AG04449 (cell line): ENCODE results near the gene PPP1R13B.

Experiments used
- CTCF ChIA-PET: fragments of 350-600 bp; formaldehyde crosslinking; extraction: SDS; loops from one replicate; lab custom pipeline; 2021; ENCODE audit warnings: antibody characterized with exemption; lab: Yijun Ruan, JAX
- POLR2A ChIA-PET: fragments of 400-600, 350-600 bp; formaldehyde crosslinking; extraction: SDS; loops from one replicate; lab custom pipeline; 2020; ENCODE audit warnings: antibody characterized with exemption, inconsistent platforms; lab: Yijun Ruan, JAX
- DNase-seq: peaks from one replicate; pipeline ENCODE4 v3.0.0-alpha.2; 2010; ENCODE audit warnings: low read depth, low spot score
- H3K4me3 ChIP-seq: 2 replicates; pipeline ENCODE4 v1.5.1; 2011; ENCODE audit warnings: low read depth, mild to moderate bottlenecking, control low read depth, low read length
- TF ChIP-seq, protein P1 (sequence below): IDR thresholded peaks from one replicate; pipeline ENCODE4 v1.5.1; 2011; ENCODE audit warnings: mild to moderate bottlenecking, moderate library complexity, low read length, control low read depth, inconsistent platforms; ENCODE audit not compliant: insufficient read depth; ENCODE audit errors: missing control alignments

The PPP1R13B gene

DNA sequence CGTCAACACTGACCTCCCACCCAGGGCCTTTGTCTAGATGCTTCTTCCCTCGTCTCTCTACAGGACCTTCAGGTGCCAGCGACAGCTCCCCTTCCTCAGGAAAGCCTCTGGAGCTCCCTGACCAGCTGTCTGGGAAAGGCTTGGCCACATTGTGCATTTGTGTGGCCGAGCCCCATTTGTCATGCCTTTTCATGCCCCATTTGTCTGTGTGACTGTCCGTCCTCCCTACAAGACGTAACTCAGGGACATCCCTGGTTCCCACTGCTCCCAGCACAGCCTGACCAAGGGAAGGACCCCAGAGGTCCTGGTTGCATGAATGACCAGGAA, 107.9 kb downstream of the PPP1R13B start:
- no peak for DNase-seq
- ChIA-PET POLR2A (no interaction called here), CTCF (interaction anchor here (0.8 kb wide), 1 partner anchor 184 kb away, joined by 3 read pairs; no protein-coding TSS in a partner anchor)
- H3K4me3 ChIP-seq, result no peak overlapping the region
- TF ChIP-seq, protein P1, sequence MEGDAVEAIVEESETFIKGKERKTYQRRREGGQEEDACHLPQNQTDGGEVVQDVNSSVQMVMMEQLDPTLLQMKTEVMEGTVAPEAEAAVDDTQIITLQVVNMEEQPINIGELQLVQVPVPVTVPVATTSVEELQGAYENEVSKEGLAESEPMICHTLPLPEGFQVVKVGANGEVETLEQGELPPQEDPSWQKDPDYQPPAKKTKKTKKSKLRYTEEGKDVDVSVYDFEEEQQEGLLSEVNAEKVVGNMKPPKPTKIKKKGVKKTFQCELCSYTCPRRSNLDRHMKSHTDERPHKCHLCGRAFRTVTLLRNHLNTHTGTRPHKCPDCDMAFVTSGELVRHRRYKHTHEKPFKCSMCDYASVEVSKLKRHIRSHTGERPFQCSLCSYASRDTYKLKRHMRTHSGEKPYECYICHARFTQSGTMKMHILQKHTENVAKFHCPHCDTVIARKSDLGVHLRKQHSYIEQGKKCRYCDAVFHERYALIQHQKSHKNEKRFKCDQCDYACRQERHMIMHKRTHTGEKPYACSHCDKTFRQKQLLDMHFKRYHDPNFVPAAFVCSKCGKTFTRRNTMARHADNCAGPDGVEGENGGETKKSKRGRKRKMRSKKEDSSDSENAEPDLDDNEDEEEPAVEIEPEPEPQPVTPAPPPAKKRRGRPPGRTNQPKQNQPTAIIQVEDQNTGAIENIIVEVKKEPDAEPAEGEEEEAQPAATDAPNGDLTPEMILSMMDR, result no peak

DNA sequence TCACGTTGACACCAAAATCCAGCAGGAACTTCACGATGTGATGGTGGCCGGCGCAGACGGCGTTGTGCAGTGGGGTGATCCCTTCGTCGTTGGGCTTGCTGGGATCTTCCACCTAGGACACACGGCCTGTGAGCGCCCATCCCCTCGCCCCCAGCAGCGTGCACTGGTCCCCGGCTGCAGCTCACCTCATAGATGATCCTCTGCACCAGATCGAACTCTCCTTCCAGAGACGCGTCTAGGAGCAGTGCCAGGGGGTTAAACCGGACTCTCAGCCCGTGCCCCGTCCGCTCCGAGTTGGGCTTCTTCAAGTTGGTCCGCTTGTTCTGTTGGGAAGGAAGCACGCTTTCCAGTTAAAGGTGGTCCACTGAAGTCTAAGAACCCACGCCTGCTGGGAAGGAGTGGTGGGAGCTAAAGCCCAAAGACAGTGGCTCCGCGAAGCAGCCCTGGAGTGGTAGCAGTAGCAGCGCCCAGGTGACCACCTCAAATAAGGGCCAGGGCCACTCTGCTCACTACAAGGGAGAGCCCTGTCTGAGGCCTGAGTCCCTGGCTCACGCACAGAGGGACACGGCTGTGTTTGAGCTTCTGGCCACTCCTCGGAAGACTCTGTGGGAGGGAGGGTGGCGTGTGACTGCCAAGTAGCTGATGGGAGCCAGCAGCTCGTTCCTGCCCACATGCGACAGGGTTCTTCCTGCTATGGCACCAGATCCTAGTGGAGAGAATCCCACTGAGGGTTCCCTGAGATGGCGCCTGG, 108.5 kb downstream of the PPP1R13B start:
- no peak for DNase-seq
- POLR2A ChIA-PET, result no interaction called here
- CTCF ChIA-PET, result interaction anchor here (0.8 kb wide), 1 partner anchor 185 kb away, joined by 3 read pairs; no protein-coding TSS in a partner anchor
- TF ChIP-seq, protein P1, result no peak
- no peak overlapping the region for H3K4me3 ChIP-seq

DNA sequence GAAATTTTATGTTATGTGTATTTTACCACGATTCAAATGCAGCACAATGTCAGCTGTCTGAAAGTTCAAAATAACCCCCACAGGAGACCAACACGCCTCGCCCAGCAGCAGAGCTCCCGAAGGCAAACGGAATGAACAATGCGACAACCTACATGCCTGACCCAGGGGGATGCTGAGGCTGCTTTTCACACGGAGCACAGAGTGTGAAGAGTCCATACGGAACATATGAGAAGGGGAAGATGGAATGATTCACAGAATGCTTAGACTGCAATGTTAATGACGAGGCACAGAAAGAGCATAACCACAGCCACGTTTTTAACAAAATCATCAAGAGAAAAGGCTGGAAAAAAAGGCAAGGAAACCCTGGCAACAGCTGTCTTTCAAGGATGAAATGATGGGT, 109.2 kb downstream of the PPP1R13B start:
- no peak overlapping the region for H3K4me3 ChIP-seq
- ChIA-PET POLR2A (no interaction called here), CTCF (interaction anchor here (0.7 kb wide), 1 partner anchor 173 kb away, joined by 3 read pairs; no protein-coding TSS in a partner anchor)
- DNase-seq, result peak; percentile 26
- TF ChIP-seq, protein P1, result no peak

DNA sequence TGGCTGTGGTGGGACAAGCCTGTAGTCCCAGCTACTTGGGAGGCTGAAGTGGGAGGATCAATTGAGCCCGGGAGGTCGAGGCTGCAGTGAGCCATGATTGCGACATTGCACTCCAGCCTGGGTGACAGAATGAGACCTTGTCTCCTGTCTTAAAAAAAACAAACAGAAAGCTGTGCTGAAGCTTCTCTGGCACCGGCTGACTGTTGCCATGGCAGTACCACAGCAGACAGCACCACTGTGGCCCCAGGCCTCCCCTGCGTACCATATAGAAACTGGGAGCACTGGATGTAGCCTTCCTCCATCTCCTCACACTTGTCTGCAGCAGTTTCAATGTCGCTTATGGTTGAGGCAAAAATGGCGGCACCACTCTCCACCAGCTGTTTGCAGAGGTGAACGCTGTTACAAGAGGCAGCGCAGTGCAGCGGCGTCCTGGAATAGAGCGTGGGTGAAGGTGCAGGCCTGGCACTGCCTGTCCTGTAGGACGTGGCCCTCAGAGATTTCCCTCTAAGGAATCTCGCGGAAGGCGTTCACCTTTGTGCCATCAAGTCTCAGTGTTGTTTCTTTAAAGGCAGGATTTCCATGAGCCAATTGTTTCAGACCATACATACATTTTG, 109.8 kb downstream of the PPP1R13B start:
- TF ChIP-seq, protein P1, result no peak
- ChIA-PET CTCF (interaction anchor here (0.7 to 1.6 kb wide), 2 partner anchors 9 to 173 kb away, joined by 3 to 5 read pairs; no protein-coding TSS in a partner anchor), POLR2A (interaction anchor here (0.6 kb wide), 1 partner anchor 13 kb away, joined by 3 read pairs; no protein-coding TSS in a partner anchor)
- no peak for DNase-seq
- H3K4me3 ChIP-seq, result no peak overlapping the region

DNA sequence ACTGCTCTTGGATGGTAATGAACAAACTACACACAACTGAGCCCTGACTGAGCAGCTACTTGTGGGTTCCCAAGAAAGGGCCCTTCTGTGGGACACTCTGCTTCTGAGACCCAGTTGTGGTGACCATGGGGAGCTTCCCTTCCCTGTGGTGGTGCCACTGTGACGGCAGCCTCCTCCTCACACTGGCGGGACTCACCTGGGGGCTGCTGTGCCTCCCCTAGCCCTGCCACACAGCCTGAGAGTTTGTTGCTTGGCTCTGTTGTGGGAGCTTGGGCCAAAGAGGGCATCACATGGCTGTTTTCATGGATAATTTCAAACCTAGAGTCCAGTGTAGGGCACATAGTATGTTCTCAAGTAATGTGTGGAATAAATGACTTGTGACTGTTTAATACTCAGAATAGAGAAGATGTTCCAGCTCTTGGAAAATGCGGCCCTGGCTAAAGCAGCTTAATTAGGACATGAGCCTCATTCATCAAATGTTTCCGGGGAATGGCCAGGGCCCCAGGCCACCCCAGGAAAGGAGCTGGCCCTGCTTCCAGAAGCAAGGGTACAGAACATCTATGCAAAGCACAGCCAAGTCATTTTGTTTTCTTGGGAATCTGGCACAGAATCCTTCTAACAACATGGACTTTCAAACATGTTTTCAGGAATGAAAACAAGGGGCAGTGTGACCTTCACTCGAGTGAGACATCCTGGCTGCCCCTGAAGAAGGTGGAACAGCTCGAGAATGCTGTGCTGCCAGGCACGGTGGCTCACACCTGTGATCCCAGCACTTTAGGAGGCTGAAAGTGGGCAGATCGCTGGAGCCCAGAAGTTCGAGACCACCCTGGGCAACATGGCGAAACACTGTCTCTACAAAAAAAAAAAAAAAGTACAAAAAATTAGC, 110.6 kb downstream of the PPP1R13B start:
- CTCF ChIA-PET, result interaction anchor here (1.6 kb wide), 1 partner anchor 10 kb away, joined by 5 read pairs; no protein-coding TSS in a partner anchor
- no peak overlapping the region for H3K4me3 ChIP-seq
- POLR2A ChIA-PET, result interaction anchor here (0.6 kb wide), 1 partner anchor 13 kb away, joined by 3 read pairs; no protein-coding TSS in a partner anchor
- TF ChIP-seq, protein P1, result no peak
- no peak for DNase-seq
